Ovary (tissue), 9 donors: Measurements from ENCODE around the gene CXorf58. TPM values are rescaled to one million over a fixed set of nuclear protein-coding genes. Genes with fewer than 3 reads are reported as not detected.
A peak's percentile ranks its signal among the peaks of the same experiment; 100 is the strongest.

Experiments
- DNase-seq, 5 donors: peaks; one replicate each; pipeline ENCODE4 v3.0.0-alpha.2; 2019 to 2020
- H3K27ac ChIP-seq, 2 donors: fragments of 200-600 bp; one replicate each; pipeline versions ENCODE4 v1.5.1 to v1.8.0; 2019 to 2022
- H3K27me3 ChIP-seq: fragments of 200-600 bp; one replicate; pipeline ENCODE4 v1.8.0; 2022
- H3K36me3 ChIP-seq: fragments of 200-600 bp; sonication (generic); one replicate; pipeline ENCODE4 v1.5.1; 2019
- H3K4me1 ChIP-seq: one replicate; pipeline ENCODE4 v1.8.1; 2013; ENCODE audit warnings: mild to moderate bottlenecking, moderate library complexity; ENCODE audit not compliant: insufficient read depth
- H3K4me3 ChIP-seq: fragments of 200-600 bp; sonication (generic); one replicate; pipeline ENCODE4 v1.5.1; 2017
- H3K9me3 ChIP-seq, 2 donors: fragments of 200-600 bp in 1 of 2; sonication (generic) in 1 of 2; one replicate each; pipeline versions ENCODE4 v1.5.1 to v1.8.1; 2013 to 2019; ENCODE audit warnings: mild to moderate bottlenecking in 1 of 2, moderate library complexity in 1 of 2
- CTCF ChIP-seq, 3 donors: fragments of 450-650 bp in 2 of 3; fragments of 200-600 bp in 1 of 3; IDR thresholded peaks; one replicate each; pipeline versions ENCODE4 v1.5.1 to v1.8.0; 2016 to 2022; ENCODE audit warnings: antibody characterized with exemption in 3 of 3, mild to moderate bottlenecking in 1 of 3
- EP300 ChIP-seq: sonication (generic); formaldehyde crosslinking; IDR thresholded peaks from one replicate; pipeline ENCODE4 v1.6.1; 2017; ENCODE audit warnings: antibody characterized with exemption
- POLR2A ChIP-seq: fragments of 450-650 bp; IDR thresholded peaks from one replicate; pipeline ENCODE4 v1.6.1; 2017; ENCODE audit warnings: antibody characterized with exemption, mild to moderate bottlenecking, moderate library complexity
- WGBS, 3 donors: extraction: QIAGEN DNeasy Blood & Tissue Kit in 1 of 3; methylation state at CpG; one replicate each; pipeline versions ENCODE4 v1.1.5 to v1.1.7; 2013 to 2017; 5-methylcytosine and 5-hydroxymethylcytosine counted together
- intact Hi-C, 4 donors: fragments of 100-400 bp; cut with DNase I; formaldehyde crosslinking; loops; one replicate each; pipeline versions ENCODE4 v1.11.0 to v1.15.1; 2022 to 2023
- polyA plus RNA-seq, 2 donors: library from polyadenylated mRNA; stranded (reverse); fragments of 200-250 nt in 1 of 2; fragments of 350-450 nt in 1 of 2; fragmentation: Illumina TruSeq in 1 of 2; extraction: RNeasy Lipid Tissue Mini Kit (QIAGEN cat#74804) in 1 of 2; gene quantifications; one replicate each; pipeline ENCODE4 v1.2.3, GENCODE V29; 2013 to 2014
- total RNA-seq, 7 donors: library from RNA; depleted of rRNA in 2 of 7; stranded (reverse); fragments of >200 nt in 2 of 7; fragmentation: NEBNext Ultra II Directional in 3 of 7; extraction: Animal tissue kit (Norgen Biotek cat#: 25700) in 3 of 7; gene quantifications; one replicate each; pipeline versions ENCODE4 v1.1.0 to v1.2.4, GENCODE V29; 2016 to 2023
- donor health status: DM: no; HTN: no; CAD: no; lungs with moderate emphysema.
- donor health status: DM: no; HTN: no; CAD: no.
- donor health status: Bipolar disorder and iron deficiency.
- donor health status: DM: yes; HTN: yes; CAD: no.
- donor health status: DM: no; HTN: no; CAD: no.
- donor health status: DM: yes; HTN: yes; CAD: no.

The CXorf58 gene
- total and polyA plus RNA-seq, 9 donors: 0.04 to 0.72 (median 0.22) TPM; not detected in 5

- Histone ChIP-seq H3K36me3 (no peaks in the 10 kb centered on the region), H3K27me3 (no peaks in the 10 kb centered on the region), H3K9me3 (no peaks in the 10 kb centered on the region), H3K27ac (no peak overlapping the region), H3K4me1 (peaks cover 3% of the 10 kb centered on the region), H3K4me3 (no peak overlapping the region)
- peak in 2 of 3 donors; percentile 58 to 62 for TF ChIP-seq CTCF (IDR thresholded peaks at IDR 0.05)
- TF ChIP-seq EP300: no peak
- intact Hi-C loops: loop anchor here (1.0 to 10.0 kb wide), 7 partner anchors 118 to 208 kb away; partner anchors contain the start of genes SAT1 (in 3 of the 4) and KLHL15 (in 1 of the 4)
- 4 to 8% (median 6%) methylated on average over 2 of the region's 2 CpGs for WGBS, 3 donors
- DNase-seq: no peak
These were observed 5.4 kb upstream of the CXorf58 start for GRCh38 chrX:23902419-23902818.

- H3K27me3 ChIP-seq: no peaks in the 10 kb centered on the region
- no peaks in the 10 kb centered on the region for H3K9me3 ChIP-seq
- H3K36me3 ChIP-seq: no peaks in the 10 kb centered on the region
- no peak overlapping the region for H3K27ac ChIP-seq
- DNase-seq: no peak
- peaks cover 3% of the 10 kb centered on the region for H3K4me1 ChIP-seq
- intact Hi-C loops: loop anchor here (5.0 to 10.0 kb wide), 6 partner anchors 119 to 209 kb away; partner anchors contain the start of genes SAT1 (in 2 of the 4) and KLHL15 (in 1 of the 4)
- no peak overlapping the region for H3K4me3 ChIP-seq
- 55 to 70% (median 56%) methylated on average over 2 of the region's 2 CpGs for WGBS, 3 donors
- TF ChIP-seq CTCF (IDR thresholded peaks at IDR 0.05) (no peak), EP300 (no peak), POLR2A (no peak)
These were observed 3.7 kb upstream of the CXorf58 start for GRCh38 chrX:23904096-23904495.

GRCh38 chrX:23907111-23907497 is 702 bp upstream of the CXorf58 start:
- no peak for TF ChIP-seq EP300
- no peak for TF ChIP-seq CTCF (IDR thresholded peaks at IDR 0.05)
- no peak for TF ChIP-seq POLR2A
- peak overlapping the region; percentile 64 to 78 for H3K27ac ChIP-seq
- DNase-seq: no peak
- H3K4me1 ChIP-seq: no peaks in the 10 kb centered on the region
- no peaks in the 10 kb centered on the region for H3K36me3 ChIP-seq
- H3K4me3 ChIP-seq: peak overlapping the region; percentile 60
- H3K27me3 ChIP-seq: no peaks in the 10 kb centered on the region
- intact Hi-C loops: loop anchor here (5.0 to 10.0 kb wide), 4 partner anchors 118 to 212 kb away; partner anchors contain the start of genes EIF2S3 (in 1 of the 4), KLHL15 (in 1 of the 4) and SAT1 (in 1 of the 4)
- H3K9me3 ChIP-seq: no peaks in the 10 kb centered on the region
- WGBS, 3 donors: 31 to 35% (median 35%) methylated on average over 12 of the region's 12 CpGs

GRCh38 chrX:23908219-23909004 is 606 bp downstream of the CXorf58 start:
- DNase-seq: no peak
- H3K27me3 ChIP-seq: no peaks in the 10 kb centered on the region
- TF ChIP-seq POLR2A (no peak), EP300 (no peak)
- H3K4me3 ChIP-seq: peak overlapping the region; percentile 60
- no peaks in the 10 kb centered on the region for H3K4me1 ChIP-seq
- WGBS, 3 donors: 37 to 39% (median 38%) methylated on average over 13 of the region's 13 CpGs
- no peaks in the 10 kb centered on the region for H3K36me3 ChIP-seq
- no peaks in the 10 kb centered on the region for H3K9me3 ChIP-seq
- intact Hi-C loops: loop anchor here (5.0 to 10.0 kb wide), 4 partner anchors 116 to 214 kb away; partner anchors contain the start of genes EIF2S3 (in 1 of the 4), KLHL15 (in 1 of the 4) and SAT1 (in 1 of the 4)
- peak overlapping the region in 1 of 2 donors; percentile 78 for H3K27ac ChIP-seq
